Heart left ventricle (tissue), 13 donors: ENCODE results near the gene CFHR2.
"Not testable (repeated sequence)": the region's sequence is repeated elsewhere in the genome, so short reads cannot be mapped to it uniquely, and the experiment has no call there.

ENCODE experiments used
- POLR2A ChIP-seq, 2 donors: fragments of 450-650 bp; IDR thresholded peaks; one replicate each; pipeline ENCODE4 v1.6.1; 2017; ENCODE audit warnings: antibody characterized with exemption in 2 of 2, mild to moderate bottlenecking in 2 of 2, moderate library complexity in 2 of 2
- TF ChIP-seq, protein P1 (sequence below), 12 donors: fragments of 200-600 bp; sonication (generic) in 4 of 12; IDR thresholded peaks; one replicate each; pipeline versions ENCODE4 v1.5.0 to v1.8.0; 2018 to 2022; ENCODE audit warnings: antibody characterized with exemption in 12 of 12, mild to moderate bottlenecking in 5 of 12
- donor health status: ischemic (EF 13 %, LVEDD 7.1; RV severe dilation, severe dysfunction).
- donor health status: DM: no; HTN: yes; CAD: no.
- donor health status: DM: no; HTN: no; CAD: no.
- donor health status: ischemic (EF 25% LVEDD 6.9; RV normal size, moderate dysfunction).
- donor health status: ischemic (EF 25% LVEDD 5.7; RV mildly dilated, moderate dysfunction).
- donor health status: ischemic (EF 35%, LVEDD 5.7; RV mildly dilated, moderate dysfunction).
- donor health status: nonischemic (EF 11% LVEDD 7.7; RV severe dilation, severe dysfunction).
- donor health status: DM: yes; HTN: yes; CAD: no.
- donor health status: PGD.
- donor health status: ischemic (EF 29% LVEDD 5.4; RV normal size, mild dysfunction).
- donor health status: nonischemic (EF 23%, LVEDD 6.1; RV moderate dilation, normal function).

GRCh38 chr1:196982247-196982646 lies 38.7 kb downstream of the CFHR2 start:
- not testable (repeated sequence) for TF ChIP-seq POLR2A (IDR thresholded peaks at IDR 0.05)
- TF ChIP-seq, protein P1, sequence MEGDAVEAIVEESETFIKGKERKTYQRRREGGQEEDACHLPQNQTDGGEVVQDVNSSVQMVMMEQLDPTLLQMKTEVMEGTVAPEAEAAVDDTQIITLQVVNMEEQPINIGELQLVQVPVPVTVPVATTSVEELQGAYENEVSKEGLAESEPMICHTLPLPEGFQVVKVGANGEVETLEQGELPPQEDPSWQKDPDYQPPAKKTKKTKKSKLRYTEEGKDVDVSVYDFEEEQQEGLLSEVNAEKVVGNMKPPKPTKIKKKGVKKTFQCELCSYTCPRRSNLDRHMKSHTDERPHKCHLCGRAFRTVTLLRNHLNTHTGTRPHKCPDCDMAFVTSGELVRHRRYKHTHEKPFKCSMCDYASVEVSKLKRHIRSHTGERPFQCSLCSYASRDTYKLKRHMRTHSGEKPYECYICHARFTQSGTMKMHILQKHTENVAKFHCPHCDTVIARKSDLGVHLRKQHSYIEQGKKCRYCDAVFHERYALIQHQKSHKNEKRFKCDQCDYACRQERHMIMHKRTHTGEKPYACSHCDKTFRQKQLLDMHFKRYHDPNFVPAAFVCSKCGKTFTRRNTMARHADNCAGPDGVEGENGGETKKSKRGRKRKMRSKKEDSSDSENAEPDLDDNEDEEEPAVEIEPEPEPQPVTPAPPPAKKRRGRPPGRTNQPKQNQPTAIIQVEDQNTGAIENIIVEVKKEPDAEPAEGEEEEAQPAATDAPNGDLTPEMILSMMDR (IDR thresholded peaks at IDR 0.05), result not testable (repeated sequence)
